GM10266 (cell line): ENCODE data around the gene CTNNA3.

Source experiments
- DNase-seq: peaks from one replicate; pipeline ENCODE4 v3.0.0; 2012; ENCODE audit errors: extremely low spot score
- CTCF ChIP-seq: IDR thresholded peaks from 2 replicates; pipeline ENCODE4 v1.5.1; 2012; ENCODE audit warnings: mild to moderate bottlenecking, low read depth; ENCODE audit not compliant: control insufficient read depth, insufficient read depth; ENCODE audit errors: missing control alignments

Gene CTNNA3

GRCh38 chr10:65931291-65932070 is 1764.5 kb downstream of the CTNNA3 start:
- no peak for DNase-seq
- no peak for TF ChIP-seq CTCF

GRCh38 chr10:65911151-65911835 is 1784.7 kb downstream of the CTNNA3 start:
- no peak for TF ChIP-seq CTCF
- no peak for DNase-seq

- TF ChIP-seq CTCF = no peak
- no peak for DNase-seq
Measured at GRCh38 chr10:65910209-65910608, 1785.8 kb downstream of the CTNNA3 start.

- no peak for TF ChIP-seq CTCF
- no peak for DNase-seq
Measured at GRCh38 chr10:65907199-65907712, 1788.7 kb downstream of the CTNNA3 start.

GRCh38 chr10:65903620-65904019 is 1792.4 kb downstream of the CTNNA3 start:
- TF ChIP-seq CTCF = no peak
- DNase-seq = no peak

- TF ChIP-seq CTCF = no peak
- DNase-seq = no peak
Measured at GRCh38 chr10:65900271-65900670, 1795.7 kb downstream of the CTNNA3 start.

GRCh38 chr10:65898055-65898454 is 1797.9 kb downstream of the CTNNA3 start:
- DNase-seq = no peak
- TF ChIP-seq CTCF = no peak
